ENCODE data around the gene PHACTR3.

GRCh38 chr20:59804871-59805665 is 200.7 kb downstream of the PHACTR3 start:
- TF ChIP-seq CTCF (IDR thresholded peaks at IDR 0.05), result no peak
- TF ChIP-seq POLR2A (IDR thresholded peaks at IDR 0.05), result no peak
